Activated B cell treated with CpG ODN at 0.5 μM for 24 hours (primary cell): ENCODE data around the gene EVI2A. TPM values are rescaled to one million over a fixed set of nuclear protein-coding genes. Genes with fewer than 3 reads are reported as not detected.
A peak's percentile ranks its signal among the peaks of the same experiment; 100 is the strongest.

Experiments used
- ATAC-seq: fragments of 200-7000 bp; cut with Tn5 transposase; one replicate; pipeline ENCODE4 v1.10.0; 2021; ENCODE audit warnings: low read depth, mild to moderate bottlenecking, moderate library complexity
- CTCF ChIA-PET: fragments of 350-600 bp; sonication (Branson Sonifier 250); formaldehyde crosslinking; loops from one replicate; lab custom pipeline; 2021; ENCODE audit warnings: antibody characterized with exemption; lab: Charles Lee
- POLR2A ChIA-PET: fragments of 350-600 bp; sonication (Branson Sonifier 250); formaldehyde crosslinking; loops from one replicate; lab custom pipeline; 2021; ENCODE audit warnings: antibody characterized with exemption; lab: Charles Lee
- DNase-seq: peaks from one replicate; pipeline ENCODE4 v3.0.0; 2022
- H3K27ac Mint-ChIP-seq: one replicate; pipeline ENCODE4 v1.8.0; 2020; ENCODE audit warnings: mixed read lengths
- H3K27me3 Mint-ChIP-seq: one replicate; pipeline ENCODE4 v1.8.0; 2021; ENCODE audit warnings: mixed read lengths
- H3K36me3 Mint-ChIP-seq: one replicate; pipeline ENCODE4 v1.8.0; 2021; ENCODE audit warnings: low read depth, mixed read lengths
- H3K4me1 Mint-ChIP-seq: one replicate; pipeline ENCODE4 v1.8.0; 2021; ENCODE audit warnings: mixed read lengths
- H3K4me3 Mint-ChIP-seq: one replicate; pipeline ENCODE4 v1.8.0; 2020; ENCODE audit warnings: mild to moderate bottlenecking, mixed read lengths
- H3K9me3 Mint-ChIP-seq: one replicate; pipeline ENCODE4 v1.8.0; 2020; ENCODE audit warnings: mixed read lengths
- CTCF ChIP-seq: fragments of 200-600 bp; IDR thresholded peaks from one replicate; pipeline ENCODE4 v1.8.0; 2022; ENCODE audit warnings: antibody characterized with exemption, mild to moderate bottlenecking
- intact Hi-C: fragments of 100-400 bp; cut with micrococcal nuclease; formaldehyde crosslinking; loops from one replicate; pipeline ENCODE4 v1.15.1; 2024
- total RNA-seq: library from RNA; stranded (reverse); gene quantifications from 2 replicates; pipeline ENCODE4 v1.2.3, GENCODE V29; 2022

EVI2A gene
- total RNA-seq, 1 donor from 2014 or later = 52.5 TPM

- H3K4me1 Mint-ChIP-seq = peaks cover 2% of the 10 kb centered on the region
- ATAC-seq (no peak), DNase-seq (no peak)
- no peaks in the 10 kb centered on the region for H3K9me3 Mint-ChIP-seq
- H3K36me3 Mint-ChIP-seq = peaks cover 23% of the 10 kb centered on the region
- ChIA-PET POLR2A (no interaction called here), CTCF (no interaction called here)
- H3K4me3 Mint-ChIP-seq = no peak overlapping the region
- no peak for TF ChIP-seq CTCF
- intact Hi-C loops = loop anchor here (10.0 kb wide), 1 partner anchor 64 kb away; no protein-coding TSS in a partner anchor
- H3K27me3 Mint-ChIP-seq = no peaks in the 10 kb centered on the region
- no peak overlapping the region for H3K27ac Mint-ChIP-seq
These were observed 7.8 kb upstream of the EVI2A start for GRCh38 chr17:31329221-31329620.

GRCh38 chr17:31328160-31328535 is 6.7 kb upstream of the EVI2A start:
- H3K27ac Mint-ChIP-seq = no peak overlapping the region
- ATAC-seq = no peak
- DNase-seq = no peak
- no peaks in the 10 kb centered on the region for H3K27me3 Mint-ChIP-seq
- peaks cover 23% of the 10 kb centered on the region for H3K36me3 Mint-ChIP-seq
- H3K4me3 Mint-ChIP-seq = no peak overlapping the region
- intact Hi-C loops = loop anchor here (10.0 kb wide), 1 partner anchor 63 kb away; no protein-coding TSS in a partner anchor
- H3K9me3 Mint-ChIP-seq = no peaks in the 10 kb centered on the region
- CTCF ChIA-PET = no interaction called here
- H3K4me1 Mint-ChIP-seq = peaks cover 7% of the 10 kb centered on the region
- TF ChIP-seq CTCF = no peak
- POLR2A ChIA-PET = no interaction called here

GRCh38 chr17:31327534-31328159 is 6.2 kb upstream of the EVI2A start:
- H3K4me1 Mint-ChIP-seq = peaks cover 10% of the 10 kb centered on the region
- POLR2A ChIA-PET = no interaction called here

GRCh38 chr17:31323551-31323950 is 2.1 kb upstream of the EVI2A start:
- ATAC-seq (no peak), DNase-seq (no peak)
- Mint-ChIP-seq H3K27me3 (no peaks in the 10 kb centered on the region), H3K36me3 (peaks cover 27% of the 10 kb centered on the region), H3K4me3 (no peak overlapping the region), H3K4me1 (peaks cover 28% of the 10 kb centered on the region), H3K9me3 (no peaks in the 10 kb centered on the region), H3K27ac (peak overlapping the region; percentile 62)
- TF ChIP-seq CTCF = no peak
- ChIA-PET POLR2A (interaction anchor here (1.1 kb wide), 1 partner anchor 50 kb away, joined by 3 read pairs; no protein-coding TSS in a partner anchor), CTCF (interaction anchor here (1.4 kb wide), 1 partner anchor 49 kb away, joined by 5 read pairs; no protein-coding TSS in a partner anchor)
- intact Hi-C loops = loop anchor here (10.0 kb wide), 1 partner anchor 59 kb away; no protein-coding TSS in a partner anchor

More at GRCh38 chr17:31327534-31328159, 6.2 kb upstream of the EVI2A start:
- no peak for TF ChIP-seq CTCF
- DNase-seq (no peak), ATAC-seq (no peak)
- no peak overlapping the region for H3K4me3 Mint-ChIP-seq
- intact Hi-C loops = loop anchor here (10.0 kb wide), 1 partner anchor 63 kb away; no protein-coding TSS in a partner anchor
- no peak overlapping the region for H3K27ac Mint-ChIP-seq
- no peaks in the 10 kb centered on the region for H3K27me3 Mint-ChIP-seq
- no peaks in the 10 kb centered on the region for H3K9me3 Mint-ChIP-seq
- CTCF ChIA-PET = no interaction called here
- peaks cover 23% of the 10 kb centered on the region for H3K36me3 Mint-ChIP-seq

GRCh38 chr17:31321966-31322365 is 544 bp upstream of the EVI2A start:
- ATAC-seq (no peak), DNase-seq (no peak)
- Mint-ChIP-seq H3K36me3 (peaks cover 26% of the 10 kb centered on the region), H3K27ac (peak overlapping the region; percentile 96), H3K4me1 (peaks cover 36% of the 10 kb centered on the region), H3K9me3 (no peaks in the 10 kb centered on the region), H3K27me3 (no peaks in the 10 kb centered on the region), H3K4me3 (peak overlapping the region; percentile 84)
- ChIA-PET CTCF (interaction anchor here (1.0 kb wide), 1 partner anchor 51 kb away, joined by 3 read pairs; no protein-coding TSS in a partner anchor), POLR2A (interaction anchor here (1.0 to 7.5 kb wide), 3 partner anchors 15 to 53 kb away, joined by 3 to 247 read pairs (median 5); no protein-coding TSS in a partner anchor)
- intact Hi-C loops = loop anchor here (1.0 to 10.0 kb wide), 2 partner anchors 51 to 57 kb away; no protein-coding TSS in a partner anchor
- TF ChIP-seq CTCF = no peak
